Amygdala (tissue), 56 donors: ENCODE measurements around the gene MACROD2.

Experiments used
- DNase-seq, 56 donors: peaks; one replicate each; lab custom pipeline; 2025; lab: John Stamatoyannopoulos, UW

Gene MACROD2

DNA sequence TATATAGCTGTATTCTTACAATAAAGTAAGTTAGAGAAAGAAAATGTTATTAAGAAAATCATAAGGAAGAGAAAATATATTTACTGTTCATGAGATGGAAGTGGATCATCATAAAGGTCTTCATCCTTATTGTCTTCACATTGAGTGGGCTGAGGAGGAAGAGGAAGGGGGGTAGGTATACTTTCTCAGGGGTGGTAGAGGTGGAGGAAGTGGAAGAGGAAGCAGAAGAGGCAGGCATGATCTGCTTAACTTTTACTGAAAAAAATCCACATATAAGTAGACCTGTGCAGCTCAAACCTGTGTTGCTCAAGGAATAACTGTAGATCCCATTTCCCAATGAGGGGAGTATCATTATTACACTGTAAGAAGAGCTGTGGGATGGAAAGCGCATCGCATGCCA is 1863.7 kb downstream of the MACROD2 start:
- no peak for DNase-seq

DNA sequence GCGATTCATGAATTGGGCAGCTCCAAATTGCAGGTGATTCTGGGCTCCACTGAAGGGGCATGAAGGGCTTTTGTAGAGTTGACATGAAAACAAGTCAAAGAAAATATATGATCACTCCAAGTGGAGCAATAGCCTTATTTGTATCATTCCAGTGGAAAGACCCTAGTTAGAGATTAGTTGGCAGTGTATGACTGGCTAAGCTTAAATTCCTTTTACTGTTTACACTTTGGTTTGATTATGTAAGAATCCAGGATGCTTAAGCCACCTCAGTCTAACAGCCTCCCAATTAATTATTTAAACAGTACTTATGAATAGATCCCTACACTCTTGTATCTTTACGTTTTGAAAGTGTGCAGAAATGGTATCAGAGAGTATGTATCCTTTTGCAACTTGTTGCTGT is 1865.5 kb downstream of the MACROD2 start:
- no peak for DNase-seq

DNA sequence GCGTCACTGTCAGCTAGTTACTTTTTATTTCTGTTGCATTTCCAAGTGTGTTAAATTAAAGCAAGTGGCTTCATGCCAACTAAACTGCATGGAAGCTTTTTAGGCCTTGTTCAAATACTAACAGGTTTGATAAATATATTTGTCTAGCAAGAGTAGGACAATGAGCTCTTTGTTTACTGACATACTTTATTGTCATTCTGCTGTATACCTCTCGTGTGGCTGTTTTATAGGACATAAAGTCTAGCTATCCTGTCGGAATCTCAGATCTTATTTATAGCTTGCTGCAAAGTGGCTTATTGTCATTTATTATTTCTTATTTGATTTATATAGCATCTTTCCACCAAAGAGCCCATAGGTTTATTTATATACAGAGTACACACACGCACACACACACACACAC is 1866.9 kb downstream of the MACROD2 start:
- no peak for DNase-seq

DNA sequence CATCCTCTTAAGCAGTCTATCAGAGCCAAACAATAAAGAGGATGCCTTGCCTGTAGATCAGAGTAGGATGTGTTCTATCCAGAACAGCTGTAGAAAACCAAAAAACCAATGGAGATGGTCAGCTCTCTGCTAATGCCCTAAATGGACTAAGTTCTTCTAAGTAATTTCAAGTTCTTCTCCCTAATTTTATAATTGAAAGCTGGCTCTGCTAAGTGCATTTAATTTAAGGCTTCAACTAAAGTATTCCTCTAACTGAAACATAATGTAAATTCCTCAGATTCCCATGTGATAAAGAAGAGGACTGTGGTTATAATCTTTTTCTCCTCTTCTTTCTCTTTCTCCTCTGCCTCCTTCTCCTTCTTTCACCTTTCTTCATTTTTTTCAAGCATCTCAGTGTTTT is 1868.4 kb downstream of the MACROD2 start:
- DNase-seq: no peak

DNA sequence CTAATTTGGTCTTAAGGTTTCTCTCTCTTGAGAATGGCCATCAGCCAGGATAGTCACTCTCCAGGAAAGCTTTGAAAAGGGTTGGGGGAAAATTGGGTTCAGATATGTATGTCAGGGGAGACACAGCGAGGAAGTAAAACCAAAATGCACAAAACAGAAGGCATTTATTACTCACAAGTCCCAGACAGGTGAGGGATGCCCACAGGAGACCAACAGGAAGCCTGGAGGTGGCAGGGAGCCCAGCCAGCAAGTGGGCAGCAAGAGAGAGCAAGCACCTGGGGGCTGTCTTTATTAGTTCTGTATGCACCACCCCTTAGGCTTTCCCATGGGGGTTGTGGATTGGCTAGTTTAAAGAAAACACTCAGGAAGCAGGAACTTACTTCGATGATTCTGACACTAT is 1870.2 kb downstream of the MACROD2 start:
- no peak for DNase-seq

DNA sequence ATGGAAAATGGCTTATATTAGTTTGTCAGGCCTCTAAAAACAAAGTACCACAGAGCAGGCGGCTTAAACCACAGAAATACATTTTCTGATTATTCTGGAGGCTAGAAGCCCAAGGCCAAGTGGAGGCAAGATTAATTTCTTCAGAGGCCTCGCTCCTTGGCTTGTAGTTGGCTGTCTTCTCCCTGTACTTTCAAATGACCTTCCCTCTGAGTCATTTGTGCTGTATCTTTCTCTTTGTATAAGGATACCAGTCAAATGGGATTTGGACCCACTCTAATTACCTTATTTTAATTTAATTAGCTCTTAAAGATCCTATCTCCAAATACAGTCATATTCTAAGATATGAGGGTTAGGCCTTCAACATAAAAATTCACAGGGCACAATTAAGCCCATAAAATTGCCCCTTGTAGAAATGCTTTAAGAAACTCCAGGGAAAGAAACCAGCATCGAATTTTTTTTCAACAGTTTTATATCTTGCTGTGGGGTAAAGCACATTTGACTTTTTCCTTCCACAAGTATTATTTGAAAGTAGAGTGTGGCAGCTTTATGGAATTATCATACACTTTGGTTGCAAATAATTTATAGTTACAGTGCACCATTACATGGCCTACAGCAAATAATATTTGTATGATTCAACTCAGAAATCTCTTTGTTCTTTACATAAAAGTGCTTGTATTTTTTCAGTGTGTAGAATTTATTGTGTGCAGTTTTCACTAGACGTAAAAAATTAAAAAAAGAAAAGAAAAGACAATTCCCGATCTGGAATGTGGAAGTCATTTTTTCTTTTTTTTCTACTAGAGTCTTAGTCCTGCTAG is 1871.8 kb downstream of the MACROD2 start:
- no peak for DNase-seq

DNA sequence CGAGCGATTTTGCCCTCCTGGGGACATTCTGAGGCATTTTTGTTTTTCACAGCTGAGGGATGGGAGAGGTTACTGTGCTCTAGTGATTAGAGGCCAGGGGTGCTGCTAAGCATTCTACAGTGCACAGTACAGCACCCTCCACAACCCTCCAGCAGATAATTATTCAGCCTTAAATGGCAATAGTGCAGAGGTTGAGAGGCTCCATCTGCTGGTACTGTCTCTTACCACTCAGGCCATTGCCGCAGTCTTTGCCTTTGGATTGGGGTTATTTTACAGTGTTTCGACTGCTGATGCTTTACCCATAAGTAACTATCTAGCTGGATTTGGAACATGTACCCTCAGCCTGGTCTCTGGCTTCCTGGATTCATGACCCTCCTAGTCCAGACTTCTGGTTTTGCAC is 1872.6 kb downstream of the MACROD2 start:
- DNase-seq: no peak

DNA sequence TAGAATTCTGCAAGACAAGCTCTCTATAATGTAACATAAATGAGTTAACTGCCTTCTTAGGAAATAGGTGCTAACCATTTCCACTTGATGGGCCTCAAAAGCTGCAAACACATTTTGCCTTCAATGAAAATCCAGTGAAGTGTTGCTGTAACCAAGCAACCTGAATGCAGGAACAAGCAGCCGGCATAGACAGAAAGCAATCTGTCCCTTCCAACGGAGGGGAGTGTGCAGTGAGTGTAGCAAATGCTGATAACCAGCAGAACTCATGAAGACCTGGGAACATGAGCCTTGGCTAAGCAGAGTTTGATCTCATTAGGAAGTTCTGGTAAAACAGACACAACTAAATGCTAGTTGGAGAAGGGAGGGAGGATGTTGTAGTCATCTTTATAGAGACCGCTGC is 1880.1 kb downstream of the MACROD2 start:
- DNase-seq: peak in 16 of 56 donors; percentile 3 to 44 (median 12)

DNA sequence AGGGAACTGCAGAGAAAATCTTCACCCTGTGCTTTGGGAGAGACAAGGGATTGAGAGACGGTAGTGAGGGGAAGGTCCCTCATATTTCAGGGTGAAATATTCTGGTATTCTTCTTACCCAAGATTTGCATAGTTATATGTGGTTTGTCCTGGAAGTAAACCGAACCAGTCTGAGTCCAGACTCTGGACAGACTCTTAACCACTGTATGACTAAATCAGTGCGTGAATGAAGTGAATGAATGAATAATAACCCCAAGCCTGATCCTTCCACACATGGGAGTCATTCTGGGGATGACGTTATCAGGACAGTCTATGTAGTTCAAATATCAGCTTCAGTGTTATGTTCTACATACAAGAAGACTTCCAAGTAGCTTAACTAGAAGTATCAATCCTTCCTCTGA is 1887.2 kb downstream of the MACROD2 start:
- DNase-seq: no peak

DNA sequence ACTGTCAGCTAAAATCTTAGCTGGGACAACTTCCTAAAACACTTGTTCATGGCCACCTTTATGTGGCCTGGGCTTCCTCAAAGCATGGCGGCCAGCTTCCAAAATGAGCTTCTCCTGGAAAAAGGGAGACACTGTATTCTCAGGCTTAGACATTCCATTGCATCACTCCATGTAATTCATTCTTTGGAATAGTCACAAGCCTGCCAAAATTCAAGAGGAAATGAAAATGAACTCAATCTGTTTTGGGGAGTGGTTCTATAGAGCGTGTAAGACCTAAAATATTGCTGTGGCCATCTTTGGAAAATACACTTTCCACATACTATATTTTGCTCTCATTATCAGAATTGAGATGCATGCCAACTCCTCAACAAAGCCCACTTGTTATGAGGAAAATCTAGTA is 1890.9 kb downstream of the MACROD2 start:
- DNase-seq: no peak

DNA sequence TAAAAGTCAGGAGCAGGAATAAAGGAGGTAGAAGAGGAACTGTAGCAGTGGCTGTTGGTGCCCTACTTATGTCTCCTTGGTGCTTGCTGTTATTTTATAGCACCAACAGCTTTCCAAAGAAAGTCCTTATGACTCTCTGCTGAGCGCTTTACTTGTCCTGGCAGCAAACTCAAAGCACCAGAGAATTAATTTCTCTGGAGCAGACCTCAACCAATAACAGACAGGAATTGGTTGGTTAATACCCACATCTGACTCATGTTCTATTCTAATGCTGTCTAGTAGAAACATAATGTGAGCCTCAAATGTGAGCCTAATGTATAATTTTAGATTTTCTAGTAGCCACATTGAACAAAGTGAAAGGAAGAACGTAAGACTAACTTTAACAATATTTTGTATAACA is 1892.1 kb downstream of the MACROD2 start:
- no peak for DNase-seq

DNA sequence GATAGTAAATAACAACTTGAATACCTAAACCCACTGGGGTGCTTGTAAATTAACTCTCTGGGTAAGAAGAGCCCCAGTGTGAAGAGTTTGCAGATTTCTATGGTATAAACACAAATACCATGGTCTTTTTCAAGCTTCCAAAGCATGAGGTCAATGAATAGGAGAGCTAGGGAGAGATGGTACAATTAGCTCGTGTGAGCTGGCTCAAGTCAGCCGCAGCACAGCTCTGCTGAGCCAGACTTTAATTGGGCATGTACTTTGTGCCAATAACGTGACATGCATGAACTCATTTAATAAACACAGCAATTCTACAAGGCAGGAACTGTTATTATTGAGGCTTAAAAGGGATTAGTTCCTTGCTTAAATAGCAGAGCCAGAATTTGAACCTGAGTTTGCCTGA is 1893.7 kb downstream of the MACROD2 start:
- no peak for DNase-seq

DNA sequence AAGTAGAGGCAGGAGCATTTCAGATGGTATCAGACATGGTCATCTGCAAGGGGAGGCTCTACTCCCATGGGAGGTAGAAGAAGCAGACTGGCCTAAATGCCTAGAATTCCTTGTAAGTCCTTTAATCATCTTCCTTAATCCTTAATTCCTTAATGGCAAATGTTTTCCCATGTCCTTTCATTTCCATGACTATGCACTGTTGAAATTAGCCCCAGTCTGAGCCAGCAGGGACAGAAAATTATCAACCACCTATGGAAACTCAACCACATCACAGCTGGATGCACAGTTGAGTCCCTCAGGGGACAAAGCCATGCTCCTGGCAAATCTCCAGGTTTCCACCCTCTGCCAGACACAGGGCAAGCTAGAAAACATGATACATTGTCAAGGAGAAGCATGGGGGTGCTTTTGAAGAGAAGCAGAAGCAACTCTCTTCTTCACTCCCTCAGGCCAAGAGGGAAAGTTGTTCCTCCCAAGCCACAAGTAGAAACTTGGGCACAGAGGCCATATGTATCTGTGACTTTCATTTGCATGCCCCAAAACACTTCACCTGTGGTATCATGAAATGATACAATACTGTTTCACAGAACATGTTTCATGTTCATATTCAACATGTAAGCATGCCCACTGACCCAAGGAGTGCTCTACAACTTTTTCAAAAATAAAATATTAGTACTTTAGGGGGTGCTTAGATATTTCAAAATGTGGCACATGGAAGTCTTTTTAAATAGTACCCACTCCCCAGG is 1894.4 kb downstream of the MACROD2 start:
- DNase-seq: no peak

DNA sequence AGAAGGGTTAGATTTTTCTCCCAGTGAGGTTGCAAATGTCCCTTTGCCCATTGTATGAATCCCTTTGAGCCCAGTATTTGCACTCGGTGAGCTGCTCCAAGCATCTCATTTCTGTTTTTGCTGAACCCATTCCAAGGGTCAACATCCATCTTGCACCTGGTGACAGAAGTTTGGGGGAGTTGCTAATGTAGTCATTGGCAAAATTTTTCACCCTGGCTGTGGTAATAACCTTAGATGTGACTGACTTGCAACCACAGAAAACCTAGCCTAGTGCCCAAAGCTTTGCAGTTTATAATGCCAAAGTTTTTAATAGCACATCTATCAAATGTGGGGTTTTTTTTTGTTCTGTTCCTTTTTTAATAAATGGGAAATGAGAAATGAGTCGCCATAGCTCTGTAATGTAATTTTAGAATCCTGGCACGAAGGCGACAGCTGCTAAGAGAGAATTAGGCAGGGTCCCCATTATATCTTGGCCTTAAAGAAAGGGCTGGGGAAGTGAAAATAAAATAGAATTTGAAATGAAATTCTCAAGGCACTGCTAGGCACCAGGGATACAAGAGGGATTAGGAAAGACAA is 1895.2 kb downstream of the MACROD2 start:
- DNase-seq: no peak

DNA sequence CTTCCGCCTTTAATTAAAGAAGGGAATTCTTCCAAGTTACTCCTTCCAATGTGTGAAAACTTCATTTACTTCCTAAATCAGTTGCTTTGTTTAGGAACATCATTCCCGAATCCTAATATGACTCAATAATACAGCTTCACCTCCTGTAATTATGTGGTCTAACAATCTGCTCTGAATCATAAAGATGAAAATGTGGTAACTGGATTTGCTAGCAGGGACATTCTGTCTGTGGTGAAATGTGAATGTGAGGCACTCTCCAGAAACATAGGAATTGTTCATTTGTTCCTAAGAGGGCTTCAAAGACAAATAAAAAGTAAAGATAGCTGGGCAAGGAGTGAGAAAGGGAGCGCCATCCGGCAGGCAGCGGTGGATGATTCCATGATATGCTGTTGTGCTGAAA is 1899.8 kb downstream of the MACROD2 start:
- DNase-seq: no peak

DNA sequence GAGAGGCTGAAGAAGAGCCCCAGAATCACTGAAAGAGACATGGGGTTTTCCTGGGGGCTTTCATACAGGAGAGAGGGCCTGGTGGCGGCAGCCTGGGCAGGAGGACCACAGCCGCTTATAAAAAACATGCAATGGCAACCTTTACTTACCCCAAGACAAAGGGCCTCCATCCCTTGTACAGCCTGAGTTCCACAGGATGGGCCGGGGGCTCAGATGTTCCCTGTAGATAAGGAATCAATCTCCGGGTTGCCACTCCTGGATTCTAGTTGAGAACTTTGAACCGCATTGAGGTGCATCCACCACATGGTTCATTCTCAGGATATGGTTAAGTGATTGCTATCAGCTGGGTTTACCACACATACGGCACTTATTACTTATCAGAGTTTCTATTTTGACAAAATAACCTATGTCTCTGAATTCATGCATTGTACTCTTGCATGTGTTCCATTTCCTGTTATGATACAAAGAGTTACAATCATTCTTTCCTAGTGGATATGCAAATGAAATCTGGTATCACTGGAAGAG is 1900.3 kb downstream of the MACROD2 start:
- DNase-seq: no peak

DNA sequence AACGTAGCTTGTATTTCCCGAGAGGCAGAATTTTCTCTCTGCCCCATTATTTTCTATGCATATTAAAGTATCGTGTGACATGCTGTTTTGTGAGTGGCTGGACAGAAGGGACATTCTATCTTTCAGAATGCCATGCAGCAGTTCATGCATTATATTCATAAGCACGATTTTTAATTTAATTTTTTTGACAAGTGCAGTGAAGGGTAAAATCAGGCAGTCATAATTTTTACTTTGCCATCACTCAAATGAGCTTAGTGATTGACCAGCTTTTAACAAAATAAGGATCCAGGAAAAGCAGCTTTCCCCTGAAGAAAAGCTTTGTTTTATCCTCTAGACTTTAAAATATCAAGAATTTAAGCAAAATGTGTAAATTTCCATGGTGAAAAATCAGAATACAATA is 1904.7 kb downstream of the MACROD2 start:
- DNase-seq: no peak

DNA sequence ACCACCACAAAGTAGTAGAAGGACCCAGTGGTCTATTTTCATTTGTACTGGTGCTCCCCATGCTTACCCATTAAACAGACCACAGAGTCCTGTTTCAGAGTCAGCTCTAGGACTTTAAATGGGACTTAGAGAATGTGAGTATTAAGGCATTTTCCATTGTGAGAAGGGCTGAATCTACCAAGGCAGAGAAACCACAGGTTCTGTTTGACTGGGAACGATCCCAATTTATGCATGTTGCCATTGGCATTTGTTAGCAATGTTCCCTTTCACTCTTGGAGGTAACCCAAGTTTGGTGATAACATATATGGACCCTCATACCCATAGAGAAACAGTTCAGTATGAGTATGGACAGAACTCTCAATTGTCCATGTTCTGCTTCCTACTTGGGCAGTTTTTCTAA is 1905.1 kb downstream of the MACROD2 start:
- DNase-seq: no peak

DNA sequence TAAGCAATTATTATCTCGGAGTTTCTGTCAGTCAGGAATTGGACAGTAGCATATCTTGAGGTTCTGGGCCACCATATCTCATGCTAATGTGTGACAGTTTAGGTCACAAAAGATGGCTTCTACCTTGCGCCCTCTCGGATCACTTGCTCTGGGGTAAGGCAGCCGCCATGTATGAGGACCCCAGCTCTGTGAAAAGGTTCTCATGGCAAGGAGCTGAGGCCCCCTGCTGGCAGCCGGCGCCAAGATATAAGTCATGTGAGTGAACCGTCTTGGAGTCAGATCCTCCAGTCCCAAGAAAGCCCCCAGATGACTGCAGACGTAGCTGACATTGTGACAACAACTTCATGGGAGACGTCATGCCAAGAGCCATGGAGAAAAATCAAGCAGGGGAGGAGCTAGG is 1907.2 kb downstream of the MACROD2 start:
- no peak for DNase-seq

DNA sequence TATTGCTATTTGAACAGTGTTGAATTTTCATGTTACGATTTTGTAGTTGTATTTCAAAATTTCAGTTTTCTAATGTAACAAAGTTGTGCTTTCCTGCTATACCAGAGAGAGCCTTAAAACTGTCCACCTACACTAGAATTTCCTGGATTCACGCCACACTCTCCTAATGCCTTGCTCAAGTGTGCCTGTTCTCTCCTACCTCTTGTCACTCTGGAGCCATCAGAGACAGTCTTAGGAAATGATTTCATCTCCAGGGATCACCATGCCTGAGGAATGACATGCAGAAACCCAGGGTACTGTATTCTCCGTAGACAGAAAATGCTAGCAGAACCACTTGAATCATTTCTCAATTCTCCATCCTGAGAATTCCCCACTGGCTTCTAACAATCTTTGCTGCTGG is 1910.3 kb downstream of the MACROD2 start:
- DNase-seq: peak in 1 of 56 donors; percentile 26

DNA sequence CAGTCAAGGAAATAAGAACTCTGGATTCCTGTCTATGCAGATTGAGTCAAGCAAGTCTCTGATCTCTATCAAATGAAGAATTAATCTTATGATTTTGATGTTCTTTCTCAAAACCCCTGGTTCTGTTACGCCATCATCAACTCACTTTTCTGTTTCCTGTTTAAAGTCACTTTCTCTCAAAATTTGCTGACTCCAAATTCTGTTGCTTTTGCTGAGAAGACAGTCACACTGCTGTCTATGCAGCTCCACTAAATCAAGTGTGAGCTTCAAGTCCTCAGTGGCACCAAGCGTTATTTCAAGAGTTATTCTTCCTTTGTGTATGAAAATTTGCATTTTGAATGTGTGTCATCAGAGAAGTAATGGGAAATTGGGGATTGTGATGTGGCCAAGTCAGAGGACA is 1914.7 kb downstream of the MACROD2 start:
- DNase-seq: no peak

DNA sequence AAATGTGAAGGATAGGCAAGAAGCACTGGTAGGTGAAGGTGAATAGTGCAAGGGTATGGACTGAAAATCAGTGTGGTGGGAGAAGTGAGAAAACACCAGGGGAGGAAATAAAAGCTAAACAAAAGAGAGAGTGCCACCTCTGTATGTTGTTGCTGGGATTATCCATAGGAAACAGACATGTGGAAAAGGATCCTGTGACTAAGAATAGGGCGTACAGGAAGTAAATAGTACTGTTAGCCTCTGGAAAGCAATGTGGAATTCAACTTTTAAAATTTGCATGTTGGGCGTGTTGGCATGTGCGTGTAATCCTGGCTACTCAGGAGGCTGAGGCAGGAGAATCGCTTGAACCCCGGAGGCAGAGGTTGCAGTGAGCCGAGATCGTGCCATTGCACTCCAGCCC is 1916.3 kb downstream of the MACROD2 start:
- no peak for DNase-seq
